Measurements from ENCODE around the gene ZSCAN22.

- TF ChIP-seq POLR2A (IDR thresholded peaks at IDR 0.05; ENCODE audit: insufficient read depth in 1 of 2, low read depth in 2 of 2, low read length in 2 of 2) (peak; percentile 78 to 93), ZNF512B (CRISPR knock-in tag; IDR thresholded peaks at IDR 0.05; ENCODE audit: borderline replicate concordance) (no peak), RXRA (CRISPR knock-in tag; IDR thresholded peaks at IDR 0.05) (peak; percentile 71)
Measured at GRCh38 chr19:58362272-58362994, 35.6 kb downstream of the ZSCAN22 start, which contains the start of gene ZNF497.
